Right lobe of liver (tissue), 4 donors: ENCODE measurements around the gene UNC5C.

Experiments used
- CTCF ChIP-seq, 4 donors: fragments of 200-600 bp in 3 of 4; fragments of 450-650 bp in 1 of 4; IDR thresholded peaks; one replicate each; pipeline versions ENCODE4 v1.5.1 to v1.8.0; 2016 to 2022; ENCODE audit warnings: antibody characterized with exemption in 4 of 4, mild to moderate bottlenecking in 2 of 4
- POLR2A ChIP-seq: fragments of 450-650 bp; IDR thresholded peaks from one replicate; pipeline ENCODE4 v1.6.1; 2017; ENCODE audit warnings: antibody characterized with exemption, mild to moderate bottlenecking
- donor health status: DM: no; HTN: no; CAD: no.
- donor health status: DM: no; HTN: no; CAD: no.
- donor health status: DM: no; HTN: yes; CAD: no.

- TF ChIP-seq POLR2A (no peak), CTCF (IDR thresholded peaks at IDR 0.05) (no peak)
These were observed 70.1 kb downstream of the UNC5C start for GRCh38 chr4:95478679-95479078.
